Neural cell (in vitro differentiated cells): ENCODE measurements around the gene MAP3K20. TPM values are rescaled to one million over a fixed set of nuclear protein-coding genes. Genes with fewer than 3 reads are reported as not detected.

Experiments
- H2AFZ ChIP-seq: fragments of 200-600, 300-800 bp; sonication (generic), shearing (Covaris generic); 2 replicates; pipeline ENCODE4 v1.6.0; 2014; ENCODE audit warnings: low read depth, mild to moderate bottlenecking, antibody characterized with exemption, low read length, moderate library complexity
- H3F3A ChIP-seq: fragments of 200-600 bp; shearing (Covaris generic); 2 replicates; pipeline ENCODE4 v1.6.1; 2016; ENCODE audit warnings: mild to moderate bottlenecking, moderate library complexity, mixed read lengths, antibody characterized with exemption, low read length; ENCODE audit not compliant: insufficient read depth, poor library complexity, severe bottlenecking
- H3K27ac ChIP-seq: fragments of 200-600, 300-800 bp; sonication (generic), shearing (Covaris generic); 2 replicates; pipeline ENCODE4 v1.5.1; 2014; ENCODE audit warnings: mild to moderate bottlenecking, low read length, moderate library complexity
- H3K27me3 ChIP-seq: fragments of 300-800, 200-600 bp; sonication (generic), shearing (Covaris generic); 2 replicates; pipeline ENCODE4 v1.6.0; 2014; ENCODE audit warnings: mild to moderate bottlenecking, low read depth, low read length, moderate library complexity; ENCODE audit not compliant: insufficient read depth
- H3K36me3 ChIP-seq: fragments of 300-800, 200-600 bp; sonication (generic), shearing (Covaris generic); 2 replicates; pipeline ENCODE4 v1.5.1; 2014; ENCODE audit warnings: mild to moderate bottlenecking, antibody characterized with exemption, low read length, moderate library complexity; ENCODE audit not compliant: insufficient read depth
- H3K4me2 ChIP-seq: fragments of 300-800, 200-600 bp; sonication (generic), shearing (Covaris generic); 2 replicates; pipeline ENCODE4 v1.6.0; 2014; ENCODE audit warnings: mild to moderate bottlenecking, low read length
- H3K4me3 ChIP-seq: fragments of 300-800, 200-600 bp; sonication (generic), shearing (Covaris generic); 2 replicates; pipeline ENCODE4 v1.5.1; 2014; ENCODE audit warnings: mild to moderate bottlenecking, low read length, moderate library complexity
- H3K79me2 ChIP-seq: fragments of 200-600 bp; shearing (Covaris generic); replicated peaks from 2 replicates; pipeline ENCODE4 v1.6.0; 2014; ENCODE audit warnings: mild to moderate bottlenecking, low read length, moderate library complexity; ENCODE audit not compliant: insufficient read depth
- H3K9ac ChIP-seq: fragments of 300-800, 200-600 bp; sonication (generic), shearing (Covaris generic); 2 replicates; pipeline ENCODE4 v1.6.1; 2016; ENCODE audit warnings: mild to moderate bottlenecking, low read length, mixed read lengths
- H3K9me2 ChIP-seq: fragments of 200-600 bp; shearing (Covaris generic); 2 replicates; pipeline ENCODE4 v1.6.1; 2016; ENCODE audit warnings: mild to moderate bottlenecking, low read length, mixed read lengths; ENCODE audit not compliant: insufficient read depth
- H3K9me3 ChIP-seq: fragments of 200-600, 300-800 bp; sonication (generic), shearing (Covaris generic); 2 replicates; pipeline ENCODE4 v1.6.1; 2016; ENCODE audit warnings: mild to moderate bottlenecking, mixed run types, low read length, moderate library complexity, mixed read lengths
- H4K20me1 ChIP-seq: fragments of 200-600 bp; shearing (Covaris generic); 2 replicates; pipeline ENCODE4 v1.6.1; 2016; ENCODE audit warnings: mild to moderate bottlenecking, mixed run types; ENCODE audit not compliant: insufficient read depth
- EP300 ChIP-seq: fragments of 450-650 bp; conservative IDR thresholded peaks from 2 replicates; pipeline ENCODE4 v1.6.1; 2014; ENCODE audit warnings: antibody characterized with exemption, mild to moderate bottlenecking, moderate library complexity; ENCODE audit not compliant: poor library complexity, severe bottlenecking
- EZH2 ChIP-seq: fragments of 200-600, 300-800 bp; shearing (Covaris generic), sonication (generic); IDR thresholded peaks from 2 replicates; pipeline ENCODE4 v1.6.1; 2014; ENCODE audit warnings: antibody characterized with exemption, low read length, borderline replicate concordance, mild to moderate bottlenecking; ENCODE audit not compliant: insufficient read depth, poor library complexity, severe bottlenecking
- MXI1 ChIP-seq: fragments of 450-650 bp; conservative IDR thresholded peaks from 2 replicates; pipeline ENCODE4 v1.6.1; 2014; ENCODE audit warnings: antibody characterized with exemption, mild to moderate bottlenecking; ENCODE audit not compliant: poor library complexity, severe bottlenecking
- POLR2AphosphoS5 ChIP-seq: IDR thresholded peaks from 2 replicates; pipeline ENCODE4 v1.6.1; 2012
- RAD21 ChIP-seq: fragments of 450-650 bp; conservative IDR thresholded peaks from 2 replicates; pipeline ENCODE4 v1.6.1; 2014; ENCODE audit warnings: antibody characterized with exemption, mild to moderate bottlenecking, moderate library complexity
- SMC3 ChIP-seq: fragments of 450-650 bp; conservative IDR thresholded peaks from 2 replicates; pipeline ENCODE4 v1.6.1; 2014; ENCODE audit warnings: antibody characterized with exemption, mild to moderate bottlenecking, moderate library complexity; ENCODE audit not compliant: poor library complexity
- TAF1 ChIP-seq: IDR thresholded peaks from 2 replicates; pipeline ENCODE4 v1.6.1; 2012; ENCODE audit warnings: low read depth
- polyA plus RNA-seq: library from polyadenylated mRNA; depleted of rRNA; stranded (reverse); fragments of >200 nt; gene quantifications from 2 replicates; pipeline ENCODE4 v1.2.3, GENCODE V29; 2014
- TF ChIP-seq, protein P1 (sequence below): fragments of 450-650 bp; IDR thresholded peaks from 2 replicates; pipeline ENCODE4 v1.5.1; 2014; ENCODE audit warnings: antibody characterized with exemption, mild to moderate bottlenecking, moderate library complexity; ENCODE audit not compliant: poor library complexity, severe bottlenecking
- TF ChIP-seq, protein P2 (sequence below): IDR thresholded peaks from 2 replicates; pipeline ENCODE4 v1.6.1; 2012; ENCODE audit warnings: borderline replicate concordance

Gene MAP3K20
- polyA plus RNA-seq, 1 donor from 2014 or later, result 0.48 TPM

DNA sequence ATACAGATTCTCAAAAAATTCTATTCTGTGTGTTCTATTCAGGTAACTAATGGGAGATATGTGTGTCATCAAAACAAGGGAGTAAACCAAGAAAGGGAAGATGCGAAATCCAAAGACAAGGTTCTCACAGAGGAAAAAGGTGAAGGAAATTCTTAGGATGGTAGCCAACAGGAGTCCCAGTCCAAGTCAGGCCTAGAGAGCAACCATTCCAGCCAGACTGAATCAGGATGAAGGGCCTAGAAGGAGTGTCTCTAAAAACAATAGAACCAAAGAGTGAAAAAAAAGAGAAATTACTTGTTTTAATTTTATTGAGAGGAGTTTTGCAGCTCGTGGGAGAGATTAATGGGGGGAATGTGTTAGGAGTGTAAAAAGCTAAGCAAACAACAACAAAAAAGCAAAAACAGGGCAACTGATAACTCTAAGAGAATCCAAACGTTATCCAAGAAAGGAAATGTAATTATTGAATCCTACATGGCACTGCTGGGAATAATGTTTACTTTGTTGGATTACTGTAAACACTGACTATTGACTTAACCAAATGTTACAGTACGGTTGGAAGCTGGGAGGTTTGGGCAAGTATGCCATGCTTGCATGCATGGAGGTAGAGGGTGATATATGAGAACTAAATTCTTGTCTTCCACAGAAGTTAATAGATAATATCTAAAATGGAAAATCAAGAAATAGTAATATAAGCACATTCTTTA is 12.3 kb downstream of the MAP3K20 start:
- Histone ChIP-seq H3K36me3 (no peaks in the 10 kb centered on the region), H3K9ac (no peak overlapping the region), H3K27ac (no peak overlapping the region), H3K4me3 (no peak overlapping the region), H2AFZ (no peak overlapping the region), H4K20me1 (no peaks in the 10 kb centered on the region), H3F3A (no peaks in the 10 kb centered on the region), H3K27me3 (no peaks in the 10 kb centered on the region), H3K79me2 (no peaks in the 10 kb centered on the region), H3K9me2 (no peaks in the 10 kb centered on the region), H3K4me2 (no peak overlapping the region), H3K9me3 (no peaks in the 10 kb centered on the region)
- no peak for TF ChIP-seq RAD21

DNA sequence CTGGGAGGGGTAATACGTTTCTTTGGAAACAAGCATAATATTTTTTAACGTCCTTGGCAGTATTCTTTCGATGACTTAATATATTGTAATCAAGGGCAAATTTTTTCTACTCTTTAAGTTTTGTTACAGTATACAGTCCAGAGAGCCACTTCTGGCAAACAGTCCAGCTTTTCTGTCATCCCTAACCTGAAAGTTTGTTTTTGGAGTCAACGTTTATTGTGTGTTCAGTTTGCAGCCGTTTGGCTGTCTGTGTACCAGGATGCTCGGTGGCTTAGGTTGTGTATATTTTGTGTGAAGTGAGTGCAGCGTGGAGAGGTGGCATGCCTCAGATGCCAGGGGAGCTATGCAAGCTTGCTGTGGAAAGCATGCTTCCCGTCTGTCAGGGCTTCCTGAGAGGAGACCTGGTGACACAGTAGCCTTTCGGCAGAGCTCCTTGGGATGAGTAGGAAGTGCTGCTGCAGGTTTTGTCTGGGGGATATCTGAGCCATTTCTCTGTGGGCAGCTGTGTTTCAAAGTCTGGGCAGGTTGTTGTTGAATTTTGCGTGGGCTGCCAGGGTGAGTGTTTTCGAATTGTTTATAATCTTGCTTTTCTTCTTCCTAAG is 14.7 kb downstream of the MAP3K20 start:
- Histone ChIP-seq H3K27me3 (no peaks in the 10 kb centered on the region), H3K36me3 (no peaks in the 10 kb centered on the region), H3K4me2 (no peak overlapping the region), H4K20me1 (no peaks in the 10 kb centered on the region), H3K27ac (no peak overlapping the region), H3K9me2 (no peaks in the 10 kb centered on the region), H3K79me2 (no peaks in the 10 kb centered on the region), H3F3A (no peaks in the 10 kb centered on the region), H3K4me3 (no peak overlapping the region), H3K9me3 (no peaks in the 10 kb centered on the region), H2AFZ (no peak overlapping the region), H3K9ac (no peak overlapping the region)
- TF ChIP-seq EZH2, result no peak
- TF ChIP-seq TAF1, result no peak
- no peak for TF ChIP-seq SMC3
- no peak for TF ChIP-seq MXI1
- TF ChIP-seq, protein P1, sequence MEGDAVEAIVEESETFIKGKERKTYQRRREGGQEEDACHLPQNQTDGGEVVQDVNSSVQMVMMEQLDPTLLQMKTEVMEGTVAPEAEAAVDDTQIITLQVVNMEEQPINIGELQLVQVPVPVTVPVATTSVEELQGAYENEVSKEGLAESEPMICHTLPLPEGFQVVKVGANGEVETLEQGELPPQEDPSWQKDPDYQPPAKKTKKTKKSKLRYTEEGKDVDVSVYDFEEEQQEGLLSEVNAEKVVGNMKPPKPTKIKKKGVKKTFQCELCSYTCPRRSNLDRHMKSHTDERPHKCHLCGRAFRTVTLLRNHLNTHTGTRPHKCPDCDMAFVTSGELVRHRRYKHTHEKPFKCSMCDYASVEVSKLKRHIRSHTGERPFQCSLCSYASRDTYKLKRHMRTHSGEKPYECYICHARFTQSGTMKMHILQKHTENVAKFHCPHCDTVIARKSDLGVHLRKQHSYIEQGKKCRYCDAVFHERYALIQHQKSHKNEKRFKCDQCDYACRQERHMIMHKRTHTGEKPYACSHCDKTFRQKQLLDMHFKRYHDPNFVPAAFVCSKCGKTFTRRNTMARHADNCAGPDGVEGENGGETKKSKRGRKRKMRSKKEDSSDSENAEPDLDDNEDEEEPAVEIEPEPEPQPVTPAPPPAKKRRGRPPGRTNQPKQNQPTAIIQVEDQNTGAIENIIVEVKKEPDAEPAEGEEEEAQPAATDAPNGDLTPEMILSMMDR, result no peak
- TF ChIP-seq, protein P2, sequence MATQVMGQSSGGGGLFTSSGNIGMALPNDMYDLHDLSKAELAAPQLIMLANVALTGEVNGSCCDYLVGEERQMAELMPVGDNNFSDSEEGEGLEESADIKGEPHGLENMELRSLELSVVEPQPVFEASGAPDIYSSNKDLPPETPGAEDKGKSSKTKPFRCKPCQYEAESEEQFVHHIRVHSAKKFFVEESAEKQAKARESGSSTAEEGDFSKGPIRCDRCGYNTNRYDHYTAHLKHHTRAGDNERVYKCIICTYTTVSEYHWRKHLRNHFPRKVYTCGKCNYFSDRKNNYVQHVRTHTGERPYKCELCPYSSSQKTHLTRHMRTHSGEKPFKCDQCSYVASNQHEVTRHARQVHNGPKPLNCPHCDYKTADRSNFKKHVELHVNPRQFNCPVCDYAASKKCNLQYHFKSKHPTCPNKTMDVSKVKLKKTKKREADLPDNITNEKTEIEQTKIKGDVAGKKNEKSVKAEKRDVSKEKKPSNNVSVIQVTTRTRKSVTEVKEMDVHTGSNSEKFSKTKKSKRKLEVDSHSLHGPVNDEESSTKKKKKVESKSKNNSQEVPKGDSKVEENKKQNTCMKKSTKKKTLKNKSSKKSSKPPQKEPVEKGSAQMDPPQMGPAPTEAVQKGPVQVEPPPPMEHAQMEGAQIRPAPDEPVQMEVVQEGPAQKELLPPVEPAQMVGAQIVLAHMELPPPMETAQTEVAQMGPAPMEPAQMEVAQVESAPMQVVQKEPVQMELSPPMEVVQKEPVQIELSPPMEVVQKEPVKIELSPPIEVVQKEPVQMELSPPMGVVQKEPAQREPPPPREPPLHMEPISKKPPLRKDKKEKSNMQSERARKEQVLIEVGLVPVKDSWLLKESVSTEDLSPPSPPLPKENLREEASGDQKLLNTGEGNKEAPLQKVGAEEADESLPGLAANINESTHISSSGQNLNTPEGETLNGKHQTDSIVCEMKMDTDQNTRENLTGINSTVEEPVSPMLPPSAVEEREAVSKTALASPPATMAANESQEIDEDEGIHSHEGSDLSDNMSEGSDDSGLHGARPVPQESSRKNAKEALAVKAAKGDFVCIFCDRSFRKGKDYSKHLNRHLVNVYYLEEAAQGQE, result no peak
- TF ChIP-seq RAD21, result no peak
- no peak for TF ChIP-seq POLR2AphosphoS5
- no peak for TF ChIP-seq EP300
